ENCODE results near the gene PCBP3.

PCBP3 gene

DNA sequence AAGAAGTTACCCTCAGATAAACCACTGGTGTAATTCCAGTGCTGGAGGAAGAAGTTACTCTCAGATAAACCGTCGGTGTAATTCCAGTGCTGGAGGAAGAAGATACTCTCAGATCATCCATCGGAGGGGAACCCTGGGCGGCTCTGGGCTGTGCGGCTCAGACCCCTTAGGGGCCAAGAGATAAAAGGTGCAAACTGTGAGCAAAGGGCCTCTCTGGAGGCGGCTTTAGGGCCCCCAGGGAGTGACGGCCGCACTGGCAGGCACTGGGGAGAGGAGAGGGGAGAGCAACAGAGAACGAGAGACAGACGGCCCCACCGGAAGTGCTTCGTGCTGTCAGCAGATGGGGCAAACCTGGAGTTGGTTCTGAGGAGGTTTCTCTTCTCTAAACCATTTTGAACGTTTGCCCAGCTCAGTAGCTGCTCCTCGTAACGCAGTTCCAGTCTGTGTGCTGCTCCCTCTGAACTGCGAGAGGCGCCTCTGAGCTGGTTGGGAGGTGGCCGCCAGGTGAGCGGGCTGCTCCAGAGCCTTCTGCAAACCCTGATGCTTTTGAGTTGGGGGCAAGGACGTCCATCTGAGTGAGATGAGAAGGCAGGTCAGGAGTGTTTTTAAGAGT lies 275.4 kb downstream of the PCBP3 start:
- no peak for DNase-seq

DNA sequence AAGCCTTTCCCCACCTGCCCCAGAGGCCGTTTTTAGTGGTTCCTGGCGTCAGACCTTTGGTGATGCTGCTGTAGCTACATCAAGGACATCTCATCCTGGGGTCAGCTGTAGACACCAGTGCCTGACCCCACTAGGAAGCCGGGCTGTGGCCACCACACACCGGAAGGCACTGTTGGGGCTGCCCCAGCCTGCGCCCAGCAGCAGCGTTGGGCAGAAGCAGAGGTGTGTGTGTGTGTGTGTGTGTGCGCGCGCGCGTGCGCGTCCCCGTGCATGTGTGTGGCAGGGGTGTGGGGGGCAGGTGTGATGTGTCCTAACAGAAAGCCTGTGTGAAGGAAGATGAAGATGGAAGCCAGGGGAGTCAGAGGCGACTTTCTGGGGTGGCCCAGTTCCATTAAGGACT lies 276.1 kb downstream of the PCBP3 start:
- DNase-seq = no peak

DNA sequence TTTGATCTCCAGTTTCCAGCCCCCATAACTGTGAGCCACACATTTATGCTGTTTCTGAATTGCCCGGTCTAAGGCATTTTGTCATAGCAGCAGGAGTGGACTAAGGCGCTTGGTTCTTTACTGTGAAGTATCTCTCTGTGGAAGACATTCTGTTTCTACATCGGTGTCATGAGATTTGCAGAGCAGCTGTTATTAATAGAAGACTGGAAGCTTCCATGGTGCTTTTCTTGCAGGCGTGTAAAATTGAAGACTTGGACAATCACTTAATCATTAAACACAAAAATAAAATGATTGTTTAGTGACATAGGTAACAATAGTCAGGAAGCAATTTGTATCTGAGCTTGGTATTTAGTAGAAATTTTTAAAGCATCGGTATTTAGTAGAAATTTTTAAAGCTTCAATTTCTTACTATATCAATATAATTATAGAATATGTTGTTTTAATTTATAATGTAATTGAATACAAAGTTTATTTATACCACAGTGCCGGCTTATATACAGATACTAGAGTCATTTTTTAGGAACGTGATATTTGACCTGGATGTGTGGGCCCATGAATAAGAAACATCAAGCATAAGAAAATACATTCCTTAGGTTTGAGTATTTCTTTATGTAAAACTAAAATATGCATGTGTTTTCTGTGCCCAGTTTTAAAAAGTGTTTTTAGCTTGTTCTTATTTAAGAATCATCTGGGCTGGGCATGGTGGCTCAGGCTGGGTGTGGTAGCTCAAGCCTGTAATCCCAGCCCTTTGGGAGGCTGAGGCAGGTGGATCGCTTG lies 277.5 kb downstream of the PCBP3 start:
- DNase-seq = no peak

DNA sequence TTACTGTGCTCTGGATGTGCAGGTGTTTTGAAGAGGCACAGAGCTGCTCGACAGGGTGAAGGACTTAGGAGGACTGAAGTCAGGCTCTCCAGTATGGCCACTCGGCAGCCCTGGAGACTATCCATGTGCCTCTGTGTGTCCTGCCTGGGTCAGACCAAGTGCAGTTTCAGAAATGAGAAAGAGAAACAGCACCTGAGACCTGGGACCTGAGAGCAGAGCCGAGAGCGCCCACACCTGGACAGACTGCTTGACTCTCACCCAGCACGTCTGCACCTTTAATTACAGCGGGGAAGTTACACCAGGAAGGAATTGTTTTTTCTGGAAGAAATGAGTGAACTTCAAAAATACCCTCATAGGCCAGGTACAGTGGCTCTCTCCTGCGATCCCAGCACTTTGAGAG lies 278.4 kb downstream of the PCBP3 start:
- DNase-seq = no peak

DNA sequence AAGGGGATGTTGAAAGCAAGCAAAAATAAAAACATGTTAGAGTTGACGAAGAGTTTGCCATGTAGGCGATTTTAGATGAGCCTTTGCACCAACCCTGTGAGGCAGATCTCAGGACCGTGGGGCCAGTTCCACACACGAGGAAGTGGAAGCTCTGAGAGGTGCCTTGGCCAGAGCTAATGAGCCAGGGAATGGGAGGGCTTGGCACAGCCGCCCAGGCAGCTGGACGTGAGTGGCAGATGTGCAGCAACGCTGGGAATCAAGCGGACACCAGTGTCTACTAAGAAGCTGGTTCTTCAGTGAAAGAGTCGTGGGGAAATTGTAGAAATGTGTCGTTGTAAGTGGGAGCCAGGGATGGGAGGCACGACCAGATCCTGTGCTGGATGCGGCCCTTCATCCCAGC lies 279.1 kb downstream of the PCBP3 start:
- no peak for DNase-seq

DNA sequence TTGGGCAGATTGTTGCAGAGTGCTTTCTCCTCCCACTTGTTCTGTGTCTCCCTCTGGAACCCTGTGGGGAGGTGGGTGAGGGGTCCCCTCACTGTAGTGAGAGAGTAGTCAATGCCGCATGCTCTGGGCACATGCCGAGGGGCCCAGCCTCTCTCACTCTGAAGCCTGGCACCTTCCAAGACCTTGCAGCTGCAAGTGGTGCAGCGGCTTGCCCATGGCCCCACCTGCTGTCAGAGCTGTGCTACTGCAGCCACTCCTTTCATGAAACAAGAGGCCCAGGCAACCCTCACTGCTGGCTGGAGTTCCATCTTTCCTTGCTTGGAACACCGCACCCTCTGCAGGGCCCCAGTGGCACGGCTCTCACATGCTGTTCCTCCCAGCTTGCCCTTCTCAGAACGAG lies 279.6 kb downstream of the PCBP3 start:
- DNase-seq = peak; percentile 53 to 62

DNA sequence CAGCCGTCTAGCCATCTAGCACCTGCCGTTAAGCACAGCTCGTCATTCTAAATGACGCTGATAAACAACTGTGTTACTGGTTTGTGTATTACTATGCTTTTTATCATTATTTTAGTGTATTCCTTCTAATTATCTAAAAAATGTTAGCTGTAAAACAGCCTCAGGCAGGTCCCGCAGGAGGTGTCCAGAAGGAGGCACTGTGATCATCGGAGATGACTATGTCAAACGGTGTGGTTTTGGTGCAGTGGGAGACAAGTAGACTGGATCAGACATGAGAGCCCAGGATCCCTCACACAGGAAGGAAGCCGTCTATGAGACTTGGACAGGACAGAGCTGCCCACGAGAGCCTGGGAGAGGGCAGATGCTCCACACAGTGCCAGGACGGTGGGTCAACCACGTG lies 282.8 kb downstream of the PCBP3 start:
- no peak for DNase-seq

DNA sequence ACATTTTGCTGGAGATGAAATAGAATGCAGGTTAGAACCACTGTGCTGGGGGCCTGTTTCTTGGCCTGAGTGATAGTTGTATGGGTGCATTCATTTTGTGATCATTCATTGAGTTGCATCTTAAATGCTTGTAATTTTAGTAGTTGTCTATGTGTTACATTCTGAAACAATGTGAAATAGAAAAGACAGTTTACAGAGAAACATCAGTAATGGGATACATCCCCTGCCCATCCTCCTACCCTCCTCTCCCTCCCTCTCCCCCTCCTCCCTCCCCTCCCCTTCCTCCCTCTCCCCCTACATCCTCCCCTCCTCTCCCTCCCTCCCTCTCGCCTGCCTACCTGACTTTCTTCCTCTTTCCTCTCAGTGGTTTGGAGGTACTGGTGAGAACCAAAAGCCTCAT lies 283.5 kb downstream of the PCBP3 start:
- no peak for DNase-seq

DNA sequence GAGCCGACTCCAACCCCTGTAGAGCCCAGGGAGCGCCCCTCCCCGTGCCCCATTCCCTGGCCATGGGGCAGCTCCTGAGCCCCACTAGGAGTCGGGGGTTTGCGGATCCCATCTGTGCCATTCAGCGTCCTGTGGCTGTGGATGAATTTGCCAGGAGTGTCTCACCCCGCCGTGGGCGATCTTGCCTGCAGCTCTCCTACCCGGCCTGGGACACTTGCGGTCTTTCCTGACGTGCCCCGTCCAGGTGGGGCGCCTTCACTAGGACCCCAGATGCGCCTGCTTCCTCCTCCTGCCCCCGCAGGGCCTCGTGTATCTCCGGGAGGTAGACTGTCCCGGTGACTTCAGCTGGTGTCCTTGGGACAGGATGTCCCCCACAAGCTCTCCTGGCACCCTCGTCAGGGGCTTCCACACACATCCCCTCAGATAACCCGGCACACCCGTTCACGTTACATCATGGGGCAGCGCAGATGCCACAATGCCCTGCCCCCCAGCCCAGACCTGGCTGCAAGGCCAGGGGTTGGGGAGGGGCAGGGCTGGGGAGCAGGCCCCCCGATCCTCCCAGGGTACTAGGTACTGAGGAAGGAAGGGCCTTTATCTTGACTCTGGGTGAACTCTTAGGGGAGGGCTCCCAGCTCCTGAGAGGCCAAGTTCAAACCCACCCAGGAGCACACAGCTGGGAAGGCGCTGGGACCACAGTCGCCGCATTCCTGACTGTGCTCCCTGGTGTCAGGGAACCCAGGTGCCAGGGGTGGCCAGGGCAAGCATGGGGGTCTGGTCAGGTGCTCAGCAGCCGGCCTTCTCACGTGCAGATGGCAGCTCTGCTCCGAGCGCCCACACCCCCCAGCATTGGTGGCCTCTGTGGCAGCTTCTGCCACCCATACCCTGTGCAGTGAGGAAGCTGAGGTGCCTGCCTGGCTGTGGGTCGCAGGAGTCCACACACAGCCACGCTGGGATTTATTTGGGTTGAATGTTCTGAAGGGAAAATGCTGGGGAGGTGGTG lies 284.6 kb downstream of the PCBP3 start:
- DNase-seq = no peak

DNA sequence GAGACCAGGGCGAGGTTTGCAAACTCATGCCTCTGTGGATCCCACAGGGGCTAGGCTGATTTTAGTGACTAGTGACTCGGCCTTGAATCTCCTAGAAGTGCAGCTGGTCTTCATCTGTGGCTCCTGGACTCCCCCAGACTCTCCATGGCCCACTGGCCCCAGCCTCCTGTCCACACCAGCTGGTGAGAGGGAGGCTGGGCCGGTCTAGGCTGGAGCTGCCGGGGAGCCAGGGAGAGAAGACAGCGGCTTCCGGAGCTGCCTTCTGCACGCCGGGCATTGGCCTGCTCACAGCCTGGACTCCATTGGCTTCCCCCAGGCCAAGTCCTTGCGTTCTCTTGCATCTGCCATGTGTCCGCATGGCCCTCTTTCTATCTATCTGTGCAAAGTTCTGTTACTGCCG lies 285.9 kb downstream of the PCBP3 start:
- DNase-seq = no peak

DNA sequence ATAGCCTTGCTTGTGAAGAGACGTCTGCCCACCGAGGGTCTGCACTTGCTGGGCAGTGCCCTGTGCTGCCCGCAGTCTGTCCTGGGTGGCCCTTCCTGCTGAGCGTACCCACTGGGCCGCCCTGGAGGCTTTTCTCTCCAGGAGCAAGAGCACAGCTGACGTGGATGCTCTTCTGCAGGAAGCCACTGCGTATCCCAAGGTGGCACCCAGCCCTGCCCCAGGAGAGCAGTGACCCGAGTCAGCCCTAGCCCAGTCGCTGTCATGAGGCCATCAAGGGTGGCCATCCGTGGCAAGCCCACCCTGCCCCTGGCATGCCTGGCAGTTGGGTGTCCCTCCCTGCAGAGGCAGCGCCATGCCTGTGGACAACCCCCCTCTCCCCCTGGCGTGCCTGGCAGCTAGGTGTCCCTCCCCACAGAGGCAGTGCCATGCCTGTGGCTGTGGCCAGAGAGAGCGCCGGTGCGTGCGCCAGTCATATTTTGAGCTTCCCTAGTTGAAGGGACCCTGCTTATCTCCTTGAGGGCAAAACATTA lies 286.8 kb downstream of the PCBP3 start:
- no peak for DNase-seq

DNA sequence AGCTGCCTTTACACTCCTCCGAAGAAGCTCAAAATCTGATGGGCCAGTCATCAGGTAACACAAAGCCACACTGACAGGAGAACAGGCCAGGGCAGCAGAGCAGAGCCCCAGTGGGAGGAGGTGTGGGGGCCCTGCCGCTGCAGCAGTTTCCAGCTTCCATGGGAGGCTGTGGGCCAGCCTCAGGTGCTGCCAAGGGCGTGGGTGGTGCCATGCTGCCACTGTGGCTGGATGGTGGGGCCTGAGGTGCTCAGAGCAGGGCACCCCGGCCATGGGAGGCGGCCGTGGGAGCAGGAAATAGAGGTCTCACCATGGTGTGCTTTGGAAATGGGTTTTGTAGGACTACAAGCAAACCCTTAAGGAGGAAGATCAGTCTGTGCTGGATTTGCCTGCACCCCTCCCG lies 287.3 kb downstream of the PCBP3 start:
- no peak for DNase-seq

DNA sequence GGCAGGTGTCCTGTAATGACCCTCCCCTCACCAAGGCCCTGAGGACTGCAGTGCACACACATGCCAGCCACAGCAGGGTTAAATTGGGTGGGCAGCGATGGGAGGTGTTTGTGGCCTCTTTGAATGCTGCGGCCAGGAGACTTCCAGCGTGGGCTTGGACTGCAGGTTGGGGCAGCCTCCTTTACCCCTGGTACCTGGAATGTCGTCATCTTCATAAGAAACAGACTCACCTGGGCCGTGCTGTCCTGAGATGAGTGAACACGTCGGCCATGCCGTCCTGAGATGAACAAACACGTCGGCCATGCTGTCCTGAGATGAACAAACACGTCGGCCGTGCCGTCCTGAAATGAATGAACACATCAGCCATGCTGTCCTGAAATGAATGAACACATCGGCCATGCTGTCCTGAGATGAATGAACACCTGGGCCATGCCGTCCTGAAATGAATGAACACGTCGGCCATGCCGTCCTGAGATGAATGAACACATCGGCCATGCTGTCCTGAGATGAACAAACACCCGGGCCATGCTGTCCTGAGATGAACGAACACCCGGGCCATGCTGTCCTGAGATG lies 288.0 kb downstream of the PCBP3 start:
- no peak for DNase-seq

DNA sequence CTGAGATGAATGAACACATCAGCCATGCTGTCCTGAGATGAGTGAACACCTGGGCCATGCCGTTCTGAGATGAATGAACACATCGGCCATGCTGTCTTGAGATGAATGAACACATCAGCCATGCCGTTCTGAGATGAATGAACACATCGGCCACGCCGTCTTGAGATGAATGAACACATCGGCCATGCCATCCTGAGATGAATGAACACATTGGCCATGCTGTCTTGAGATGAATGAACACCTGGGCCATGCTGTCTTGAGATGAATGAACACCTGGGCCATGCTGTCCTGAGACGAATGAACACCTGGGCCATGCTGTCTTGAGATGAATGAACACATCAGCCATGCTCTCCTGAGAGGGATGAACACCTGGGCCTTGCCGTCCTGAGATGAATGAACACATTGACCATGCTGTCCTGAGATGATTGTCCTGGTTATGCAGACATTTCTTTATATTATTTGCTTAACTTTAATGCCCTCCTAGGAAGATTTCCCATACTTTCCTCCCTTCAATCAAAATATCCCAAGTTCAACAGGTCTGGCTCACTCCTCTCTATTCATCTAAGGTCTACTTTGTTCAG lies 289.5 kb downstream of the PCBP3 start:
- DNase-seq = no peak

DNA sequence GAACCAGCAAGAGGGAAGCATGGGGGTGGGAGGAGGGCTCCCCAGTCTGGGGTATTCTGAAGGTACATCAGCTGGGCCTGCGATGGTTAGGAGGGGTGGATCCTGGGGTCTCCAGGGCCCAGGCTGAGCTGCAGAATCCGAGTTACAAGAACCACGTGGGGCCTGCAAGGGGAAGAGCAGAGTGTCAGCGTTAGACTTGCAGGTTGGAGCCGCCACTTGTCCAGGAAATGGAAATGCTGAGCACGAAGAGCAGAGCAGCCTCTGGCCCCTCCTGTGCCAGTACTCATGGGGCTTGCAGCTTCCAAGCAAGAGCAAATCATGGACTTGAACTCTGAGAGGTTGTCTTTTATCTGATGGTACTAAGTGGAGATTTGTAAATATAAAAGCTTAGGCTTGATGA lies 290.6 kb downstream of the PCBP3 start:
- no peak for DNase-seq

DNA sequence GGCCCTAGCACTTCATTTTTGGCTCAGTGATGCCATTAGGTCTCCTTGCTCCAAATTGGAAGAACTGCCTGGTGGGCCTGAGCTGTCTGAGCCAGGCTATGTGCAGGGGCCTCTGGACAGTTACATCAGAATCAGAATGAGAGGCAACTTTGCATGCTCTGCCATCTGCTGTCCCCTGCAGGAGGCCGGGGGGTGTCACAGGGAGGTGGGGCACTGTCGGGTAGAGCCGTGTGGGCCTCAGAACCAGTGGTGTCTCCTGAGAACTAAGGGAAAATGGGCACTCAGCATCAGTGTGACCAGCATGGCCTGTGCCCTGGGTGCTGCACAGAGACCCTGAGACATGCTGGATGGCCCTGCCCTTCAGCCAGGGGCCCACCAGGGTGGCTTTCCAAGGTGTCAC lies 291.0 kb downstream of the PCBP3 start:
- DNase-seq = no peak

DNA sequence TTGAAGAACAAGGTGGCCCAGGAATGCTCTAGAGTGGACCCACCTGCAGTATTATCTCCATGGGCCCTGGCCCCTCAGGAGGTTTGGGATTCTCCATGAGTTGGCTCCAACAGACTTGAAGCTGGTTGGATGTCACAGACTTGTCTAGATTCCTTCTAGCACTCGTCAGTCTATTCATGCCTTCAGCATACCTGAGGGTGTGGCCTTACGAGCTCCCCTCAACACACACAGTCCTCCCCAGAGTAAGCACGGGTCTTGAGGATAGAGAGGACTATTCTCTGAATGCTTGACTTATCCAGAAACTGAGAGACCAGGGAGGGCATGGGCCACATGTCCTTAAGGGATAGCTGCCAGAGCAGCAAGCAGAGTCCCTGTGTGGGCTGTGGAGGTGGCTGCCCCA lies 292.1 kb downstream of the PCBP3 start:
- DNase-seq = no peak

DNA sequence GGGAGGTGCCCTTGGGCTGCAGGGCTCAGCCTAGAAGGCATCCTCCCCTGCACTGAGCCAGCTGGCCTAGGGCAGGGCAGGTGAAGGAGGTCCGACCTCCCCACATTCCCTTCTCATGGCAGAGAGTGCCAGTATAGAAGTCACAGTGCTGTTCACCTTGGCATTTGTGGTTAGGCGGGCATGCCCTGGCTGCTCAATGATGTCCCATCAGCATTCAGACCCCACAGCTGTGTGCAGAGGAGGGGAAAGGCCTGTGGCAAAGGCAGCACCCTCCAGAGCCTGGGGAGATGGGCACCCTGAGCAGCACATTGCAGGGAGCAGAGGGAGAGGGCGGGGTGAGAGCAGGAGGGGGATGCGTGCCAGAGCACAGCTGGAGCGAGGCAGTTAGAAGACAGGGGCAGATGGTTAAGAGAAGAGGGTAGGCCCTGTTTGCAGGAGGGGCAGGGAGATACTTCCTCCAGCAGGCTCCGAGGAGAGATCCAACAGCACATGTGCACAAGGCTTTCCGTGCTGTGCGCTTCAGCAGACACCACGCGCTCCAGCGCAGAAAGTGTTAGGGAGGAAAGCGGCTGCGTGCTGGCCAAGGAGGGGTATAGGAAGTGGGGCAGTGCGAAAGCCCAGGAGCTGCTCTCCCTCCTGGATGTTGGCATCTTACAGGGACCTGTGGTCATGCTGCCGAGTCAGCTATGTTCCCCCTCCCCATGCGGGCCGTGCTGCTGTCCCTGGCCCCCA lies 294.4 kb downstream of the PCBP3 start:
- DNase-seq = no peak

DNA sequence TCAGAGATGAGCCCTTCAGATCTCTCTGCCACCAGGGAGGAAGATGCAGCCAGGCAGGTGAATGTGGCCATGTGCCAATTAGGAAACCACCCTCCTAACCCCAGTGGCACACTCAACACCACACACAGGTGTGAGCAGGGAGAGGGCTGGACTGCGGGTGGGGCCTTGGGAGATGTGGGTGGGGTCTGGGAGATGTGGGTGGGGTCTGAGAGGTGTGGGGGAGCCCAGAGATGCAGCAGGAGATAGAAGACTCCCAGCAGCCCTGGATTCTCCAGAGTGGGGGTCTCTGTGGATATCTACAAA lies 294.9 kb downstream of the PCBP3 start:
- no peak for DNase-seq

DNA sequence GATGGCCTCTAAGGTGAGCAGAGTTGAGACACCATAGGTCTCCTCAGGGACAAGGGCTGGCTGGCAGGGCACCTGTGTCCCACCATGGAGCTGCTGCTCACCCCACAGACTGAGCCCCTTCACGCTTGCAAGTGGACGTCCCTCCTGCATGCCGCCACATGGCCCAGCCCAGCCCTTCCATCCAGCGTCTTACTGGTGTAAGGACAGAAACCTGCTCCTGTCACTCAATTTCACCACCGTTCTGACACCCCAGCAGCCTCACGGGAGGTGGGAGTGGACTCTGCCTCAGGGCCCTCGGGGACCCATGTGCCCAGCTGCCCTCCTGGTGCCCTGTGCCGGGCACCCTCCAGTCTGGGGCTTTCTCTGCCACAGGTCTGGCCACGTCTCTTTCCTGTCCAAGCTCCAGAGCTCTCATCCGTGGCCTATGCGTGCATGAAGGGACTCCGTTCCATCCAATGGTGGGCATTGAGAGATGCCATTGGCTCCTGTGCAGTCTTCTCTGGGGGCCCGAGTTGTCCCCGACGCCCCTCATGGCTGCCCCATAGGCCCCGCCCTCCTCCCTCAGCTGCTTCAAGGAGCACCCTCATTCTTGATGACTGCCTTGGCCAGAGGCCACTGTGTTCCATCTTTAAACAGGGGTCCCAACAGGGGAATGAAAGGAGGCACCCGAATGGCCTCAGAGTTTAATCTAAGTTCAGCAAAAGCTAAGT lies 295.4 kb downstream of the PCBP3 start:
- no peak for DNase-seq

DNA sequence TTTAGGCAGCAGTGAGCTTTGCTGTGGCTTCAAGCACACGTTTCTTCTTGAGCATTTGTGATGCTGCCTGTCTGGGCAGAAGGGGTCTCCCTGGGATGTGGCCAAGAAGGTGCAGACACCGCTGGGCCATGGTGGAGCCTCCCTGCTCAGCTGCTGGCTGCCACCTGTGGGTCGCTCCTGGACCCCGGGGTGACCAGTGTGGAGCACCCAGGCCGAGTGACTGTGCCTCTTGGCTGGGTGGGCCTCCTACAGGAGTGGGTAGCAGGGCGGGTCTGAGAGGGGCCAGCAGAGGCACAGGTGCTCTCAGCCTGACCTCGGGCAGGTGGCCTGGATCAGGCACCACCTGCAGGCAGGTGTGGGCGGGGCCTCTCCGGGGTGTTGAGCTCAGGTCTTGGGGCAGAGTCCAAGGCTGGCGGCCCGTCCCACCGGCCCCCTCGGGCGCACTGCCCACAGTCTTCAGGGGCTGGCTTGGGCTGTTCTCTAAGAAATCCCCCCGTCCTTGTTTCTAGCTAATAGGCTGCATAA lies 296.1 kb downstream of the PCBP3 start:
- no peak for DNase-seq
